ENCODE results near the gene DERL2. TPM values are rescaled to one million over a fixed set of nuclear protein-coding genes. Genes with fewer than 3 reads are reported as not detected.
A peak's percentile ranks its signal among the peaks of the same experiment; 100 is the strongest.

DERL2 gene
- total RNA-seq: 24.2 TPM

DNA sequence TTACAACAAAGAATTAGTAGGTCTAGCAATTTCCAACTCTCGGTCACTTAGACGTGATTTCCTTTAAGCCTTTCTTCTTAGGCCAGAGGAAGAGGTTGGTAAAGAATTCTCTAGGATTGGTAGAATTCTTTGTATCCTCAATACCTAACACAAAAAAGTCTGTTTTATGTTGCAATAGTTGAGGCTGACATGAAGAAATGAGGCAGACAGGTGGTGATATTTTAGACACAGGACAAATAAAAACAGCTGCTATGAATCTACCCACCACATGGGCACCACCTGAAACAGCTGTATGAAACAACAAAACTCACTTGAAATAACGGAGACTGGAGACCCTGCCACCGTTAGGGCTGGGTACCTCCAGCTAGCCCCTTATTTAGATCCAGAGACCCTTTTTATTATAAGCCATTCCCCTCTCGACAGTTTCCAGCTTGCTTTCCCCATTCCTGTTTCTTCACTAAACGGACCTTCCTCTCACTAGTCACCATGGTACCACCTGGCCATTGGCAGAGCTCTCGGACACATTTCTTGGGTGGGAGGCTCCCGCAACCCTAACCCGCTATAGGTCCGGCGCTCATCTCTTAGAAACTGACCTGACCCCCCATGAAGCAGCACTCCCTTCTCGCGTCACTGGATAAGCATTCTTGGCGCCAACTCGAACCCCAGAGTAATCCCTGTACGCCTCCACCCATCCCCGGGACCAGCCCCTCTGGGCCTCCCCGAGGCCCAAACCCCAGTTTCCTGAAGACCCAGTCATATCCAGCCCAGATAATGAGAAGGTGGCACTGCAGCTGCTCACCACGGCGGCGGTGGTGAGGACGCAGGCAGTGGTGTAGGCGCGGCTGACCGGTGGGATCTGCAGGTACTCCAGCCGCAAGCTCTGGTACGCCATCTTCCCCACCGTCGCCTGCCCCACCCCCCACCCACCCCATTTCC is at the start of gene DERL2:
DERL2 (minus strand) TSS at position 909 of the 936 bp plus-strand sequence; CDS start at position 892, 17 bp downstream.
- DNase-seq: no peak

- DNase-seq: no peak
Measured at GRCh38 chr17:5535436-5535835, 49.5 kb upstream of the DERL2 start.

DNA sequence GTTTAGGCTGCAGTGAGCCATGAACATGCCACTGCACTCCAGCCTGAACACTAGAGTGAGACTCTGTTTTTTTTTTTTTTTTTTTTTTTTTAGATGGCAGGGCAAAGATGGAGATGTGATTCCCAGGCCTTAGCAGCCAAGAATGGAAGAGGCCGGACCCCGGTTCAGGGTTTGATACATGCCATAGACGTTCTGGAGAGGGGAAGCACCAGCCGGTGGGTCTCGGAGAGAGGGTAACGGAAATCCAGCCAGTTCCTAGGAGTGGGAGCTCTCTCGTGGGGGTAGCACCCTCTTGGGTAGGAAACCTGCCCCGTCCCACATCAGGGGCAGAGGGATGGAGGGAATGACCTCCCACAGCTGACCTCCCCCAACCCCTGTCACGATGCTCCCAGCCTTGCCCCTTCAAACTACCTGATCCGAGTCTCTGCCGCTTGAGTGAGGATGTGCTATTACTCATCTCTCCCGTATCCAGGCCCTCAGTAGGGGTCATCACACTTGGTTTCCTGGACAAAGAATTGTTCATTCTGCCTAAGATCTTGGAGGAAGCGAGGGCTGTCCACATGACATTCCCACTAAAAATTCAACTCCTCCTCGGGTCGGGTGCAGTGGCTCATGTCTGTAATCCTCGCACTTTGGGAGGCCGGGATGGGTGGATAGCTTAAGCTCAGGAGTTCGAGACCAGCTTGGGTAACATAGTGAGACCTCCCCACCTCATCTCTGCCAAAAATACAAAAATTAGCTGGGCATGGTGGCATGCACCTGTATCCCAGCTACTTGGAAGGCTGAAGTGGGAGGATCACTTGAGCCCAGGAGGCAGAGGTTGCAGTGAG is 47.7 kb upstream of the DERL2 start:
- DNase-seq: no peak

GRCh38 chr17:5532581-5532980 is 46.6 kb upstream of the DERL2 start:
- no peak for DNase-seq

DNA sequence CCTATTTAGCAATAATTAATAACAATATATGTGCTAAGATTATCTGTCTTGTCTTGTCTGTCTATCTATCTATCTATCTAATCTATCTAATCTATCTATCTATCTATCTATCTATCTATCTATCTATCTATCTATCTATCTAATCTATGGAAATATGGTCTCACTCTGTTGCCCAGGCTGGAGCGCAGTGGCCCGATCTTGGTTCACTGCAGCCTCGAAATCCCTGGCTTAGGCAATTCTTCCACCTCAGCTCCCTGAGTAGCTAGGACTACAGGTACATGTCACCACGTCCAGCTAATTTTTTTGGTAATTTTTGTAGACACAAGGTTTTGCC is 45.1 kb upstream of the DERL2 start:
- DNase-seq: no peak

- no peak for DNase-seq
Measured at GRCh38 chr17:5530265-5531084, 44.5 kb upstream of the DERL2 start.

DNA sequence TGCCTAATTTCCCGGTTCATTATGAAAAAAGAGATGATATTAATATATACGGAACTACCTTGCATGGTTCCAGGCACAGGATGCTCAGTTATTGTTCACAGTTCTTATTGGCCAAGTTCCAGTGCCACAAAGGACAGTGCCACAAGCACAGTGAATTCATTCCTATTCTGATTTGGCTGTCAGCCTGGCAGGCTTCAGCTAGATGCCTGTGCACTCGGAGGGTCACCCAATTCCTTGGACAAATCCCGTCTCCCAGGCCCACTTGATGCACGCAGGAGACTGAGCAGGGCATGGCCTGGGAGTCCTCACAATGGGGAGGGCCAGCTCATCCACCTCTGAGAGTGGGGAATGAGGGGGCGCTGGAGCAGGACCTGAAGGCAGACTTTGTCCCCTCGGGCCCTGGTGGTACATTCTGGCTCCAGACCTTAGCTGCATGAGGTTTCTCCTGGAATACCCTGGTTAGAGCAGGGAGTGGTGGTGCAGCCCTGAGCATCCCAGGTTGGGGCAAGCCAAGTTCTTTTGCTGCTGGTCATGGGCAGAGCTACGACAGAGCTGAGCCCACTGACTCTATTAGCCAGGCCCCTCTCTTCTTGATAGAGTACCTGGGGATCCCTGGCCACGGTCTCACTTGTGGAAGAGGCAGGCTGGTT is 41.7 kb upstream of the DERL2 start:
- DNase-seq: no peak

DNA sequence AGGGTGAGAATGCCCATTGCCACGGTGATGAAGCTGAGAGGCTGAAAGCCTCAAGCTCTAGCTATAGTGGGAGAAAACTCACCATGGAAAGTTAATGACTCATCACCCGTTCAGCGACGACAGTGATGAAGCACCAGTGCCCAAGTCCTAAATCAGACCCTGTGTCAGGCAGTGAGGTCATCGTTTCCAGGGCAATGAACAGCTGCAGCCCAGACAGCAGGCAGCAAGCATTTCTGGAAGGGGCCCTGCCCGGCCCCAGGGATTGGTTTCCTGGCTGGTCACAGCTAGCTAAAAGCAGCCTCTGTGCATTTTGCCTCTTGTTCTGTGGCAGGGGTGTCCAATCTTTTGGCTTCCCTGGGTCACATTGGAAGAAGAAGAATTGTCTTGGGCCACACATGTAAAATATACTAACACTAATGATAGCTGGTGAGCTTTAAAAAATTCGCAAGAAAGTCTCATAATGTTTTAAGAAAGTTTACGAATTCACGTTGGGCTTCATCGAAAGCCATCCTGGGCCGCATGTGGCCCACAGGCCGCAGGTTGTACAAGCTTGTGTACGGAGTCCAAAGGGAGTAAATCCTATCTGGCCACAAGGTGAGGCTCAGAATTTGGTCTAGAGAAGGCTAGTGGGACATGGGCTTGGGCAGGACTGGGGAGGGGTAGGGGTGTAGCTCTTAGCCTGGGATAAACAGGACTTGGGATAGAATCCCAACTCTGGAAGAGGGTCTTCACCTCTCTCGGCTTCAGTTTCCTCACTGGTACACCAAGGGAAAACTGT is 41.0 kb upstream of the DERL2 start:
- peak; percentile 90 for DNase-seq

- no peak for DNase-seq
Measured at GRCh38 chr17:5523249-5523648, 37.3 kb upstream of the DERL2 start.

DNA sequence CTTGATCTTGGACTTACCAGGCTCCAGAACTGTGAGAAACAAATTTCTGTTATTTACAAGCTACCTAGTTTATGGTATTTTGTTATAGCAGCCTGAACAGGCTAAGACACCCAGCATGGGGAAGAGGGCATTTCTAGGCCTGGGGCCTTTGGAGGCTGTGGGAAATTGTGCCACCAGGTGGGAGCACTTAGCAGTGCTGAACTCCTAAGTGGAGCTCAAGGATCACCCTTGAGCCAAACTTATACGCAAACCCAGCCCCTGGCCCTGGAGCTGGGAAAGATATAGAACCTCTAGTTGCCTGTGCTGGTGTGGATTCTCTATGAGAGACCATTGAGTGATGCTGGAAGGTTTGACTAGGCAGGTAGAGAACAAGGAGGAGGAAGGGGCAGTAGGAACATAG is 36.5 kb upstream of the DERL2 start:
- no peak for DNase-seq

DNA sequence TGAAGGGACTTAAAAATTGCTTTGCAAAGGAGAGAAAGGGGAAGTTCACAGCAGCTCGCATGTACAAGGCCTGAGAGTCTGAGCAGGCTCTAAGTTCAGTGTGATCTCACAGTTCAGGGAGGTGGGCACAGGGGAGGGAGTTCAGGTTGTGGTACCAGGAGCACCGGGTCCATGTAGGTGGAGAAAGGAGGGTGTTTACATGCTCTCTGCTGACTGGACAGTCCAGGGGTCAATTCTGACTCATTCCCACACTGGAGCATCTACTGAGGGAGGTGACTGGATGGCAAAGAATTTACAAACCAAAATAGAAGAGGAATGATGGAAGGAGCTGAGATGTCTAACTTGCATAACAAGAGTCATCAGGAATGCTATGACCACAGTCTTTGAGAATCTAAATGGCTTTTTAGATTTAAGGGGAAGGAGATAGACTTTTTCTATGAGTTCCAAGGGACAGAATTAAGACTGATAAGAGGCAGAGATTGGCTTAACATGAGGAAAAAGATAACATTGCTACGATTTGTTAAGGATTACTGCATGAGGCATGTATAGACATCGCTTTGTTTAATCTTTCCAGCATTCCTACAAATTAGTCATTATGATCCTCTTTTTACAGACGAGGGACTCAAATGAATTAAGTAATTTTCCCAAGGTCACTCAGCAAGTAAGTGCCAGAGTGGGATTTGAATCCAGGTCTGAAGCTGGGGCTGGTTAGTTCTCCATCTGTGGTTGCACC is 30.2 kb upstream of the DERL2 start:
- DNase-seq: no peak

- DNase-seq: no peak
Measured at GRCh38 chr17:5514976-5515375, 29.0 kb upstream of the DERL2 start.

DNA sequence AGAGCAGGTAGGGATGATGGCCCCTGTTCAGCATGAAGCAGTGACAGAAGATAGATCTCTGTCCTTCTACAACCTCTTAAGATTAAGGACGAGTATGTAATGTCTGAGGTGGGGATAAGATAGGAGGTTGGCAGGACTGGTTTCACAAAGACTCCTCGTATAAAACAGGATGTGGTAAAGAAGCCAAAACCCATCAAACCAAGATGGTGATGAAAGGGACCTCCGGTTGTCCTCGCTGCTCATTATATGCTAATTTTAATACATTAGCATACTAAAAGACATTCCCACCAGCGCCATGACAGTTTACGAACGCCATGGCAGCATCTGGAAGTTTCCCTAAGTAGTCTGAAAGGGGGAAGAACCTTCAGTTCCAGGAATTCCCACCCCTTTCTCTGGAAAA is 27.6 kb upstream of the DERL2 start:
- DNase-seq: no peak

GRCh38 chr17:5511401-5512225 is 25.6 kb upstream of the DERL2 start:
- DNase-seq: no peak

DNA sequence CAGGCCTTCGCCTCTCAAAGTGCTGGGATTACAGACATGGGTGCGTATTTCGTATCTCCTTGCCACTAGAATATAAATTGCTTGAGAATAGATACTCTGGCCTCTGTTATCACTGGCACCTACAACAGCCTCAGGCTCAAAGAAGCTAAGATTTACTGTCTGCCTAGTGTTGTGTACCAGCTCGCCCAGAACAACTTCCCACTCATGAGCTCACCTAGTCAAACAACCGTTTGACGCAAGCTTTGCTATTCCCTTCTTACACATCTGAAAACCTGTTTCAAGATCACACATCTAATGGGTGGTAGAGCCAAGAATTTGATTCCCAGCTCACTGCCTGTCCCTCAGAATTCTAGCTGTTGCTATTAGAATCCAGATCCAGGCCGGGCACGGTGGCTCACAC is 24.8 kb upstream of the DERL2 start:
- no peak for DNase-seq

DNA sequence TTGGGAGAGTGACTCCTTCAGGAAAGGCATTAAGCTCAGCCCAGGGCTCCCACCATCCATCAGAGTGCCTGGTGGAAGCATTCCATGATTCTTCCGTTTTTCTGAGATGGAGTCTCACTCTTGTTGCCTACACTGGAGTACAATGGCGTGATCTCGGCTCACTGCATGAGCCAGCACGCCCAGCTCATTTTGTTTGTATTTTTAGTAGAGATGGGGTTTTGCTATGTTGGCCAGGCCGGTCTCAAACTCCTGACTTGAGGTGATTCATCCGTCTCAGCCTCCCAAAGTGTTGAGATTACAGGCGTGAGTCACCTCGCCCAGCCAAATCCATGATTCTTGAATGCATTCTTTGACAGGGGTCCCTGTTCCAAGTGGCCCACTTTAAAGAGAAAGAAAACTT is 23.5 kb upstream of the DERL2 start:
- no peak for DNase-seq

GRCh38 chr17:5508810-5509209 is 22.8 kb upstream of the DERL2 start:
- no peak for DNase-seq

GRCh38 chr17:5506307-5506706 is 20.3 kb upstream of the DERL2 start:
- no peak for DNase-seq

- DNase-seq: no peak
Measured at GRCh38 chr17:5502552-5502951, 16.6 kb upstream of the DERL2 start.

GRCh38 chr17:5501685-5502084 is 15.7 kb upstream of the DERL2 start:
- no peak for DNase-seq

All from skin of body (tissue), 2 donors.